Epithelial cell of esophagus (primary cell): Measurements from ENCODE around the gene PRR23E.

Experiments used
- DNase-seq: peaks from one replicate; pipeline ENCODE4 v3.0.0; 2010; ENCODE audit warnings: low read depth
- H3K4me3 ChIP-seq: 2 replicates; pipeline ENCODE4 v1.5.1; 2011; ENCODE audit warnings: mild to moderate bottlenecking, low read length, control low read depth
- TF ChIP-seq, protein P1 (sequence below): IDR thresholded peaks from 2 replicates; pipeline ENCODE4 v1.5.1; 2011; ENCODE audit warnings: low read depth, mild to moderate bottlenecking, low read length, control low read depth, inconsistent platforms; ENCODE audit not compliant: insufficient read depth; ENCODE audit errors: missing control alignments

The PRR23E gene

GRCh38 chr3:127193775-127194174, 844 bp downstream of the PRR23E start:
- DNase-seq = no peak
- TF ChIP-seq, protein P1, sequence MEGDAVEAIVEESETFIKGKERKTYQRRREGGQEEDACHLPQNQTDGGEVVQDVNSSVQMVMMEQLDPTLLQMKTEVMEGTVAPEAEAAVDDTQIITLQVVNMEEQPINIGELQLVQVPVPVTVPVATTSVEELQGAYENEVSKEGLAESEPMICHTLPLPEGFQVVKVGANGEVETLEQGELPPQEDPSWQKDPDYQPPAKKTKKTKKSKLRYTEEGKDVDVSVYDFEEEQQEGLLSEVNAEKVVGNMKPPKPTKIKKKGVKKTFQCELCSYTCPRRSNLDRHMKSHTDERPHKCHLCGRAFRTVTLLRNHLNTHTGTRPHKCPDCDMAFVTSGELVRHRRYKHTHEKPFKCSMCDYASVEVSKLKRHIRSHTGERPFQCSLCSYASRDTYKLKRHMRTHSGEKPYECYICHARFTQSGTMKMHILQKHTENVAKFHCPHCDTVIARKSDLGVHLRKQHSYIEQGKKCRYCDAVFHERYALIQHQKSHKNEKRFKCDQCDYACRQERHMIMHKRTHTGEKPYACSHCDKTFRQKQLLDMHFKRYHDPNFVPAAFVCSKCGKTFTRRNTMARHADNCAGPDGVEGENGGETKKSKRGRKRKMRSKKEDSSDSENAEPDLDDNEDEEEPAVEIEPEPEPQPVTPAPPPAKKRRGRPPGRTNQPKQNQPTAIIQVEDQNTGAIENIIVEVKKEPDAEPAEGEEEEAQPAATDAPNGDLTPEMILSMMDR = no peak

DNA sequence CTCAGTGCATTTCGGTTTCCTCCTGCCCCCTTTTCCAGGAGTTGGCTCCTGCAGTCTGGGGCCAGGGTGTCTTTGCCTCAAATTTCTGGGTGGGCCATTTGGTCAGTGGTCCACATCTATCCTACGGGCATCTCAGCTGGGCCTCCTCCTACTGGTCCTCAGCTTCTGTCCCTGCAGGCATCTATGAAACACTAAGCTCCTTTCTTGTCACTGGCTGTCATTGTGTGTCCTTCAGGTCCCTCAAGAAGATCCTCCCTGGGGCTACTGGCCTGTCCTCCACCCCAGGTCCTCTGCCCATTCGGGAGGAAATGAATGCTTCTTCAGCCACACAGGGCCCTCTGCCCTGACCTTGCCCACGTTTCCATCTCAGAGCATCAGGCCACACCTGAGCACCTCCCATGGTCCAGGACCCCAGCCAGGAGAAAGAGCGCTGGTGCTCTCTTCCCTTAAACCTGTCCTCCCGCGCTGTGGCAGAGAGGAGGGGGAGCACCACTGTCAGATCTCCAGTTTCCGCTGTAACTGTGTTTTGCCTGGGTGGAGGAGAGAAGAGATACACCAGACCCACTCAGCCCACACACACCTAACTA, 1.8 kb downstream of the PRR23E start:
- TF ChIP-seq, protein P1 = no peak
- no peak for DNase-seq

More at GRCh38 chr3:127193775-127194174, 844 bp downstream of the PRR23E start:
- no peak overlapping the region for H3K4me3 ChIP-seq

GRCh38 chr3:127195417-127195816, 2.5 kb downstream of the PRR23E start:
- TF ChIP-seq, protein P1 = no peak
- no peak overlapping the region for H3K4me3 ChIP-seq
- DNase-seq = no peak

More for the DNA sequence above, 1.8 kb downstream of the PRR23E start:
- H3K4me3 ChIP-seq = no peak overlapping the region

DNA sequence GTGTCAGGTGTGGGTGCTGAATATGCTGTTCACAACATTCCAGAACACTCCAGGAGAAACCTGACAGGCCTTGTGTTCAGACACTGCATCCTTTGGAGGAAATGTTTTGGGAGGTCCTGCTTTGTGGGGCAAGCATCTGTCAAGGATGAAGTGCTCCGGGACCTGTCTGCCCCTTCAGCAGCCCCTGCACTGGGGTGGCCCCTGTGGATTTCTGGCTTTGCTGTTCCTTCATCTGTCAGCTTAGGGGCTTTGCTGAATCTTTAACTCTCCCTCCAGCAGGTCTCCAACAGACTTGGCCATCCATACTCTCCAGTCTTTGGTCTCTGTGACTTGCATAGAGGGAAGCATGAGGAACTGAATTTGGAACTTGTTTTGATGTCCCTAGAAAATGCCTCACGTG, 3.1 kb downstream of the PRR23E start:
- no peak overlapping the region for H3K4me3 ChIP-seq
- no peak for DNase-seq
- TF ChIP-seq, protein P1 = no peak

DNA sequence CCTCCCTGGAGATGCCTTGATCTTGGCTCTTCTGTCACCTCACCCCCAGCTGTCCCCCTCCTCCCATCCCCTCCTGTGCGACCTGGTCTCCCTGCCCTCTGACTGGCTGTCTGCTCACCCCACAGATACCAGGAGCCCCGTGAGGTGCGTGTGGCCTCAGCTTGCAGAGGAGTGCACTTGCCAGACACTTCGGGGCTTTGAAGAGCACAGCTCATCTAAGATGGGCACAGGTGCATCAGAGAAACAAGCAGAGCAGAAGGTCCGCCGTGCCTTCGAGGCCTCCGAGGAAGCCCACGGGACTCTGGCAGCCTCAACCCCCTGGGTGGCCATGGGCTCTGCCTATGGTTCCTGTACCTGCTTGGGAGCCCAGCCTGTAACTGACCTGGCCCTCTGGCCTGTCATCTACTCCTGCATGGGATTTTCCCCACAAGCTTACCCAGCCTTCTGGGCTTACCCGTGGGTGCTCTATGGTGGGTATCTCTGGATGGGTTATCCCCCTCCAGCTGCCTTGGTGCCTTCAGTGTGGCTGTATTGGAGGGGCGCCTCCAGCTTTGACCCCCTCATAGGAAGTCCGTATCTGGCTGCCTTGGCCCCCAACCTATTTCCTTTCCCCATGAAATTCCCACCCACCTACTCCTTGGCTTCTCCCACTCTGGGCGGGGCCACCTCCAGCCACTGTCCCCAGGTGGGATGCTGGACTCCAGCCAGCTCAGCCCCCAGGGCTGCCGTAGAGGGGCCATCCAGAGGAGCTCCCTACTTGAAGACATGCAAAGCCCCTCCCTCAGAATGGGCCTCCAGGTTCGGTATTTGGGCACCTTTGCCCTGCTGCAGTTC, 3.8 kb downstream of the PRR23E start:
- H3K4me3 ChIP-seq = no peak overlapping the region
- TF ChIP-seq, protein P1 = no peak
- DNase-seq = no peak

DNA sequence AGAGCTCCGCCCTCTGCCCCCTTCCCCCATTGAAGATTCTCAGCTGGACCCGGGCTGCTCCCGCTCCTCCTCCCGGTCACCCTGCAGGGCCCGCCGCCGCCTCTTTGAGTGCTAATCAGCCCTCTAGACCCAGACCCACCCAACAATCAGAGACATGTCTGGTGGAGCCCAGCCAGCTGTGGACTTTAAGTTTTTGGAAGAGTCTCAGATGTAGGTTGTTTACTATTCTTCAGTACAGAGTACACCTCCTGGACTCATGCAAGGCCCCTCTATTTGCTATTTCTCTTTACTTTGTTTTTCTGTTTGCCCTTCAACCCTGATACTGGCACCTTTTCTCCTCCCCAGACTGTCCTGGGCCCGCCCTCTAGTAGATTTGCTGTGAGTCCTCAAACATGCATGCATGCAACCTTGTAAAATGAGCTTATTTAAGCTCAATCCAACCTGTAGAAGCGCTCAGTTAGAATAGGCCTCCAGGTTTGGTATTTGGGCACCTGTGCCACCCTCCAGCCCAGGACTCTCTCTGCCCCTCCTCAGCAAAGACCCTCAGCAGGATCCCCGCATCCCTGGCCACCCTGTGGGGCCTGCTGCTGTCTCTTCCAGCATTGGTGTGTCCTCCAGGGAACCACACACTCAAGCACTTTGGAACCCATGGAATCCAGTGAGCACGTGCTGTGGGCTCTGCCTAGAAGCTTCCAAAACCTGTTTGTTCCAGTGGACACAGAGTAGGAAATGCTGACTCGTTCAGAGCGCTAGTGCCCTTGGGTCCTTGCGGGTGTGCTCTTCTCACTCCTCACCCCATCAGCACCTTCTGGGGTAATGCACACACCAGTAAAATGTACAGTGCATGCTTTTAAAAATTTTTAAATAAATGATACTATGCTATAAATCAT, 4.6 kb downstream of the PRR23E start:
- no peak for DNase-seq
- no peak overlapping the region for H3K4me3 ChIP-seq
- TF ChIP-seq, protein P1 = no peak
